Measurements from ENCODE around the gene RNFT2.
A peak's percentile ranks its signal among the peaks of the same experiment; 100 is the strongest.

The RNFT2 gene, protein sequence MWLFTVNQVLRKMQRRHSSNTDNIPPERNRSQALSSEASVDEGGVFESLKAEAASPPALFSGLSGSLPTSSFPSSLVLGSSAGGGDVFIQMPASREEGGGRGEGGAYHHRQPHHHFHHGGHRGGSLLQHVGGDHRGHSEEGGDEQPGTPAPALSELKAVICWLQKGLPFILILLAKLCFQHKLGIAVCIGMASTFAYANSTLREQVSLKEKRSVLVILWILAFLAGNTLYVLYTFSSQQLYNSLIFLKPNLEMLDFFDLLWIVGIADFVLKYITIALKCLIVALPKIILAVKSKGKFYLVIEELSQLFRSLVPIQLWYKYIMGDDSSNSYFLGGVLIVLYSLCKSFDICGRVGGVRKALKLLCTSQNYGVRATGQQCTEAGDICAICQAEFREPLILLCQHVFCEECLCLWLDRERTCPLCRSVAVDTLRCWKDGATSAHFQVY

DNA sequence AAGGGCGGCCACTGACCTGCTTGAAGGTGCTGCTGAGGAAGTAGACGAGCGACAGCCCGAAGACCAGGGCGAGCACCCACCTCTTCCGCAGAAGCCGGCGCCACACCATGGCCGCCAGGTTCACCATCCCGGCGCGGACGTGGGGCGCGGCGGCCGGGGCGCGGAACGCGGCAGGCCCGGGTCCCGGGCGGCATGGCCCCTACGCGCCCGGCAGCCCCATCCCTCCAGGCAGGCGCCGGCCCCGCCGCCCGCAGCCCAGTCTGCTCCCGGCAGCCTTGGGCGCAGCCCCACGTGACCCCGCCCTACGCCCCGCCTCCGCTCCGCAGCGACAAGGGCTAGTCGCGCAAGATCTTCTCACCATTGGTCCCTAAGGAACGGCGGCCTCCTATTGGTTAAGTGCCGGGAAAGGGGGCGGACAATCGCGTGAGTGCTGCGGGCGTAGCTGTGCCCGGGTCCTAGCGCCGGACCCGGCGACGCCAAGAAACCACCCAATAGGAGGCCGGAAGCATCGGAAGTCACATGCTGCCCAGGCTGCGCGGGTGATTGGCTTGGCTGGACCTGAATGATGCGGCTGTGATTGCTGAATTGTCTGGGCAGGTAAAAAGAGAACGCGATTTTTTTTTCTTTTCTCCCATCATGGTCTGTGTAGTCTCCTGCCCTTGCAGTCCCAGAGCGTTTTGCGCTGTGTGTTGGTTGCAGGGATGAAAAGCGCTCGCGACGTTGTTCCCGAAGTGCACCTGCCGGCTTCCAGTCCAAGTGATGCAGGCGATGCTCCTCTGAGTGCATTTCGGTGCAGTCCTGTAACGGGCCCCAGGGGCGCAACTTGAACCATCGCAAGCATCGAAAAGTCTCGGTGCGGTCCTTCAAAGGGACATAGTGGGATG lies at the start of gene RNFT2, which contains the start of gene SPRING1:
RNFT2 (plus strand) TSS at position 542 of the 884 bp plus-strand sequence. CDS start 2,183 bp downstream, outside the sequence.
SPRING1 (minus strand) TSS at position 296 of the 884 bp plus-strand sequence; CDS start at position 127, 169 bp downstream.
- DNase-seq = peak; percentile 98 to 99

DNA sequence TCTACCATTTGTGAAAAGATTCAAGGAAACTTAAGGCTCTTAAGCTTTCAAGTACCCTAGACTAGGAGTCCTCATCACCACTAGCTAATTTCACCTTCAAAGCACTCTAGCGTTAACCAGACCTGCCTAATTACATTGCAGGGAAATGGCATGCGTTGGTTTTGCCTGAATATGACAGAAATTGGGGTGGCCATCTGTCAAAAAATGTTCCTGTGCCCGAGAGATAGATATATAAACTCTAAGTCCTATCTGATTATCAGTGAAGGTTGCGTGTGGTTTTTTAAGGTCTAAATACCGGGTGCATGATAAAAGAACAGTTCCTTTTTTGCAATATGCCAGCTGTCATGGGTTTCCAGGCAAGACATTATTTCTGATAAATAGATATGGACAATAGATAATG lies 48.6 kb upstream of the RNFT2 start:
- DNase-seq = no peak

DNA sequence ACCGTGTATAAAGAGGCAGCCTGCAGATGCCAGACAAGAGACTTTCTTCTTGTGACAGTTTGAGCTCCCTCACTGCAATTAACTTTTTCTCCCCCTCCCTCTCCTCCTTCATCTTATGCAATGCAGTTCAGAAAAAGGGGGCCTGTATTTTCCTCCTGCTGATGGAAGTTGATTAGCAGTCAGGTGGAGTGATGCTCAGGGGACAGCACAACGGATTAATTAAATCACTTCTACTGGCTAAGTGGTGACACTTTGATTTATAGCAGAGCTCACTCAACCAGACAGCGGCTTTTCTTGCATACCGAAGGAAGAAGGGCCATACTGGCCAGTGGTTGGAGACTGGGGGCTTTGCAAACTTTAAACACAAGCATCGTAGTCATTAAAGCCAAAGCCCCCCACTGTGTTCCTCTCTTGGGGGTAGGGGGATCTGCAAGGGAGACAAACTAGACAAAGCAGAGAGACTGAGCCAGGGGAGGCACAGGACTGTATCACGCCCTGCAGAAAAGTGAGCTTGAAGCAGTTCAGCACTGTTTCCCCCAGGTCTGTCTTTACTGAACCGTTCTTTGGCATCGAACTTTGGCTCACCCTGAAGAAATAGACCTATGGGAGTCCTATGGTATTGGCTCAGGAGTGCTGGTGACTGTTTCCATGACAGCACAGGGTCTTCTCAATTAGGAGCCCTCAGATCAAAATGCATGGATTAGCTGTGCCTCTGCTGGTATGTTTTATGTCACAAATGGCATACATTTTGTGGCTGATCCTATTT lies 48.0 kb upstream of the RNFT2 start:
- DNase-seq = no peak

DNA sequence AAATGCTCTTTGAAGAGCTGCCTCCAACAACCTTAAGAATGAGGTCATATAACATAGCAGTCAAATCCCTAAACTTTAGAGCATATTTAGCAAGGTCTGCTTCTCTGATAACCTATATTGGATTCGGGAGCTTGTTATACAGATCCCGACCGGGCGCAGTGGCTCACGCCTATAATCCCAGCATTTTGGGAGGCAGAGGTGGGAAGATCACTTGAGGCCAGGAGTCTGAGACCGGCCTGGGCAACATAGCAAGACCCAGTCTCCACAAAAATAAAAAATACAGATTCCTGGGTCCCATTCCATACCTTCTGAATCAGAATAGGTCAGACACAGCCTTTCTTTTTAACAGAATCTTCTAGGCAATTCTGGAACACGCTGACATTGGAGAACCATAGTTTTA lies 46.9 kb upstream of the RNFT2 start:
- no peak for DNase-seq

DNA sequence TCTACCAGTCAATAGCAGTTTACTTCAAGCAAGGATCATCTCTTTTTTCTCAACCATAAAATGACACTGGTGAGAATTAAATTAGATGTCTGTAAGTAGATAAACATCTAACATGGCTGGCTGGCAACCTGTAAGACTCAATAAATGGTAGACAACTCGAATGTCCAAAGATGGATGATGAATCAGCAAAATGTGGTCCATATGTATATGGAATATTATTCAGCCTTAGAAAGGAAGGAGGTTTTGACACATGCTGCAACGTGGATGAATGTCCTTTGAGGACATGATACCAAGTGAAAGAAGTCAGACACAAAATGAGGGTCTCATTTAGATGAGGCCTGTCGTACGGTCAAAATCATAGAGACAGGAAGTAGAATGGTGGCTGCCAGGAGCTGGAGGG lies 46.5 kb upstream of the RNFT2 start:
- no peak for DNase-seq

DNA sequence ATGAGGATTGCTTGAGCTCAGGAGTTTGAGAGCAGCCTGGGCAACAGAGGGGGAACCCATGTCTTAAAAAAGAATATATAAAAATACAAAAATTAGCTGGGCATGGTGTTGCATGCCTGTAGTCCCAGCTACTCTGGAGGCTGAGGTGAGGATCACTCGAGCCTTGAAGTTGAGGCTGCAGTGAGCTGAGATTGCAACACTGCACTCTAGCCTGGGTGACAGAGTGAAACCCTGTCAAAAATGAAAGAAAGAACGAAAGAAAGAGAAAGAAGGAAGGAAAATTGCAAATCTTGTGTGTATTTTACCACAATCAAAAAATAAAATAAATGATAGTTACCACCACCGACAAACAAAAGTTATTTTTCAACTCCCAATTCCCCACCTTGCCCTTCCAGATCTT lies 45.5 kb upstream of the RNFT2 start:
- no peak for DNase-seq

DNA sequence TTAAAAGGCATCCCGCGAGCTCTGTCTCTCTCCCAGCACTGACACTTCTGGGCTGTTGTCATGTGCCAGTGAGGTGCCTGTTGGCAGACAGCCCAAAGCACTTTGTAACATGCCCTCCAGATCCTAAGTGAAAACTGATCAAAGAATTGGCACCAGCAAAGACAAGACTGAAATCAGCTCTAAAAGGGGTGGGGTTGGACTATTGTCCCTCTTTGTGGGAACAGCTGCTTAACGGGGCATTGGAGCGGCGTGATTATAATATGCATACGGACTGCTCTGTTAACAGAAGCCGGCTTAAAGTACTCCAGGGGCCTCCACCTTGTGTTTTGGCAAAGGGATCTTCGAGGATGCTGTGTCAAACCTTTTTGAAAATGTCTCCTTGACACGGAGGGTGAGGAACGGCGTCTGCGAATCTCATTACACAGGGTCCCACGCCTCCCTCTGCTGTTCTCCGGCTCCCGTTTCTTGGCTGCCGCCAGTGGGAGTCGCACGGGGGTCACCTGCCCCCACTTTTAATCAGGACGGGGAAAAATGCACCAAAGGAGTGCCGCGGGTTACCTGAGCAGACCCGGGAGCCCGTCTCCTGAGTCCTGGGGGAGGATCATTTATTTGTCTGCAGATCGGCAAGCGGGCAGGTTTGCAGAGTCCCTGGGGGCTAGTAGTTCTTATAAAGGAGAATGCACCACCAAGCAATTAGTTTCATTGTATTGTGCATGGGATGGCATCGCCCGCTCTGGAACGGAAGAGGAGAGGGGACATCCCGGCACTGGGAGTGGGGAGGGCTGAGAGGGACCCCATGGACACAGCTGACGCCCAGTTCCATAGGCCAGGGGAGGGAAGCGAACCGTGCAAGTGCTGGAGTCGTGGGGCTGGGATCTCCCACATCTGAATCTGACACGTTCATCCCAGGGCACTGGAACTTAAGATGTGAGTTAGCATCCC lies 44.6 kb upstream of the RNFT2 start:
- no peak for DNase-seq

DNA sequence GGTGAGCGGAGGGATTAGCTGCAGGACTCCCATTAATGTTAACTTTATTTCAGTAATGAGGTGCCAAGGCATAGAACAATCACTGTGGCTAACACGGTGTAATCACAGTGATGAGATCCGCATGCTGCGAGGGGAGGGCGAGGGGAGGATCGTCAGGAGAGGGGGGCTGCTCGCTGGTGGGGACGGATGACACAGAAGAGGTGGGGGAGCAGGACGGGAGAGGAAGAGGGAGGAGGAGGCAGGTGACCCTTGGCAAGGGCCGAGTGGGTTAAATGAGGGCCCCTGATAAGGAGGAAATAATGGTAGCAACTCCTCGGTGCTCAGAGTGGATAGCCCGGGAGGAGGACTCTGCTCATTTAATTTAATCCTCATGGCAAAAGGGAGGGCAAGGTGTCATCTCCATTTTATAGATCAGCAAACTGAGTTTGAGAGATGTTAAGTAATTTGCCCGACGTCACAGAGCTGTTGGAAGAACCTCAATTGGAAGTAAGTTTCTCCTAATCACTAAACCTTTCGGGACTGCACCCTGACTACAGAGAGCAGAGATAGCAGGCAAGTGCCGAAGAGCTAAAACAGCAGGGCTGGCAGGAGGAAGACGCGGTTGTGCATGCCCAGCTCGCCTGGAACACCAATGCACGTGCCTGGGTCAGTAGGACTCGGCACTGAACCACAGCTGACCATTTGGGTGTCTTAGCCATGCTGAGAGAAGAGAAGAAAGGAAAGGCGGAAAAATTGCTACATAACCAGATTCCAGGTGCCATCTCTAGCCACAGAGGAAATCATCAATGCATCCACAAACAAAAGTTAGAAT lies 43.3 kb upstream of the RNFT2 start:
- DNase-seq = no peak

DNA sequence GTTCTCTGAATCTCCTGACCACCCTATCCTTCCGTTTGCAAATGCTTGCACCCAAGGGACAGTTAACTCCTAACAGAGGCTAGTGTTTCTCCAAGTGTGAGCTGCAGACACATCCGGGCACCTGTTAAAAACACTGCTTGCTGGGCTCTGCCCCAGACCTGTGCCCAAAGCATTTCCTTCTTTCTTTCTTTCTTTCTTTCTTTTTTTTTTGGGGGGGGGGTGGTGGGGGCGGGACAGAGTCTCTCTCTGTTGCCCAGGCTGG lies 42.7 kb upstream of the RNFT2 start:
- DNase-seq = no peak

DNA sequence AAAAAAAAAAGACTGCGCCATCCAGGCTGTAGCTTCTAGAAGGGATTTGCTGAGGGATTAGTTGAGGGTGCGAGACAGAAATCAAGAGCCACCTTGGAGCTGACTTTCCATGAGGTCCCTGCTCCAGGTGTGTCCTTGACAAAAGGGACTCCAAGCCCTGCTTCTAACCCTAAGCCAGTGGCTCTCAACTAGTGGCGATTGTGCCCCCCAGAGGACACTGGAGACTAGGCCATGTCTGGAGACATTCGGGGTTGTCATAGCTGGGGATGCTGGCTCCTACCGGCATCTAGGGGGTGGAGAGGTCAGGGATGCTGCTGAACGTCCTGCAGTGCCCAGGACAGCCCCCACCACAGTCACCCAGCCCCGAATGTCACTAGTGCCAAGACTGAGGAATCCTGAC lies 40.8 kb upstream of the RNFT2 start:
- peak; percentile 12 to 31 for DNase-seq

DNA sequence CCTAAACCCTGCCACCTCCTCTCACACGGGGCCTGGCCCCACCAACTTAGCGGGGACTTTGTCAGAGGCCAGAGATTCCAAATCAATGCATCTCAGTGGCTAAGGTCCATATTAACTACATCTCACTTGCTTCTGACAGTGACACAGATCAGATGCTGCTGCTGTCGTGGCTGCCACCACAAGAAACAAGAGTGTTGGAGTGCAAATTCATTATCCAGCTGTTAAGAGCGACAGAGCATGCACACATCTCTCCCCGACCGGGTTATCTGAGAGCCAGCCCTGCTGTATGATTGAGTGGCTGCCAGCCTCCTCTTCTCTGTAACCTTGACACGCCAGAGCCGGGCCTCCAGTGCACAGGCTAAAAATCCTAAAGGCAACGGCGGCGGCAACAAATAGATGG lies 40.4 kb upstream of the RNFT2 start:
- DNase-seq = no peak

DNA sequence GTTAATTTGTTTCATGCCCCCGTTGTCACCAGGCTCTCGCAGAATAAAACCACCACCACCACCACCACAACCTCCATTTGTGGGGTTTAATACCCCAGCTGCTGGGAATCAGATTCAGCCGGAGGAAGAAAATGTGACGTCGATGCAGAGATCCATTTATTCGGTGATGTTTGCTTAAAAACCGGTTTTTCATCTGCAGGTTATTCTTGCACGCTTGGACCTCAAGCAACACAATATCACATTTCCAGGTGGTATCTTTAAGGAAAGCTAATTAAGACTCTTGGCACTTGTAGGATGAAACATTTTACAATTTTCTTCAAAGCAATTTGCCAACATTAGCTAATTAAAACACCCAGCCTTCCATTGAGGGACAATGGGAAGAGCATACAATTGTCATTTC lies 40.0 kb upstream of the RNFT2 start:
- no peak for DNase-seq

DNA sequence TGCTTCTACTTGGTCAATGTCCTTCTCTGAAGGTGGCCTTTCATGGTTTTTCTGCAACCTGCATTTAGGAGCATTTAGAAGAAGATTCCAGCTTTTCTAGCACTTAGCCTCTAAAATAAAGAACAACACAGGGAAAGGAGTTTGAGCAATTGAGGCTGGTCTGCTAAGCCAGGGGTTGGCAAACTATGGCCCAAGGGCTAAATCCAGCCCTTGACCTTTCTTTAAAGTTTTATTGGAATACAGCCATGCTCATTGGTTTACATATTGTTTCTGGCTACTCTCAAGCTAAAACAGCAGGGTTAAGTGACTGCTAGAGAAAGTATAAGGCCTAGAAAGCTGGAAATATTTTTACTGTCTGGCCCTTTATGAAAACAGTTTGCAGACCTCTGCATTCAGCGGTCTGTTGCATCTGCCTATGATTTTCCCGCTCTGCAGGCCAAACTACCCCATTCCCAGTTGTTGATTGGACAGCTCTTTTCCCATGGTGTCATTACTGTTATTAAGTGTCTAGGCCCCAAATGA lies 39.5 kb upstream of the RNFT2 start:
- no peak for DNase-seq

DNA sequence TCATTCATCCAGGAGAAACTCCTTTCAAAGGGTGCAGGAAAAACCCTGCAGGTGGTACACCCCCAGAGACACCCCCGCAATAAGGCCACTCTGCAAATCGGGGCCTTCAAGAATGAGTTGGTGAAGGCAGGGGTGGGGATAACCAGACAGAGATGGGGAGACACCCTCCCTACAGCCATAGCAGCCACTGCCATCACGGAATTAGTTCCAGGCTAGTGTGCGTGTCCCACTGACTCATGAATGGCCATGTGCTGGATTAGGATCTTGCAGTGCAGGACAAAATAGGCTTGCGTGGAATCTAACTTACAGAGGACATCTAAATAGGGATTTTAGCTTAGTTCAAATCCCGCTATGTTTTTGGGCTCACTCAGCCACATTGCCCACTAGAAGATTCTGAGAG lies 38.0 kb upstream of the RNFT2 start:
- DNase-seq = no peak

DNA sequence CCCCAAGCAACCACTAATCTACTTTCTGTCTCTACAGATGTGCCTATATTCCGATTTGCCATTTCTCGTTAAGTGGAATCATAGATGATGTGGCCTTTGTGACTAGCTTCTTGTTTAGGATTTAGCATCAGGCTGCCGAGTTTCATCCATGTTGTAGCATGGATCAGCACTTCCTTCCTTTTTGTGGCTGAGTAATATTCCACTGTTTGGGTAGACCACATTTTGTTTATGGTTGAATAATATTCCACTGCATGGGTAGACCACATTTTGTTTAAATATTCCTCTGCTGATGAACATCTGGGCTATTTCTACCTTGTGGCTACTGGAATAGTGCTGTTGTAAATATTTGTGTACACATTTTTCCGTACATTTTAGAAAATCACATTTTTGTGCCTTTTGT lies 36.7 kb upstream of the RNFT2 start:
- DNase-seq = no peak

DNA sequence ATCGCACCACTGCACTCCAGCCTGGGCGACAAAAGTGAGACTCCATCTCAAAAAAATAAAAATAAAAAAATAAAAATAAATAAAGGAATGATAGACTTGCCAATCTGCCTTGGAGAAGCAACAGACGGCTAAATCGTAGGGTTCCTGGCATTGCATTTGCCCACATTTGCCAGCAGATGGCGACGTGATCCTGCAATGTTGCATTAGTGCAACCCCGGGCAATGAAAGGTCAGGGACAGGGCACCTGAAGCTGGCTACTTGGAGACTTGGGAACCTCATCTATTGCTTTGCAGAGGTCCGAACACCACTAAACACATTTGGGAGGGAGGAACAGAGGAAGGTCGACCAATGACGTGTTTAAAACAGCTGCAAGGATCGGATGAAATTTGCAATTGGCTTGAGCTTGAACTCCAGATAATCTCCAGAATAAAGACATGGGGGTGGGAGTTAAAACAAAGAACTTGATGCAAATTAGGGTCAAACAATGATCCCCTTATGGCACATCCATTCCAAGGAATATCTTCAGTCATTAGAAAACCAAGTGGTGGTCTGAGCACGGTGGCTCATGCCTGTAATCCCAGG lies 34.8 kb upstream of the RNFT2 start:
- peak in 1 of 2 experiments; percentile 54 for DNase-seq

DNA sequence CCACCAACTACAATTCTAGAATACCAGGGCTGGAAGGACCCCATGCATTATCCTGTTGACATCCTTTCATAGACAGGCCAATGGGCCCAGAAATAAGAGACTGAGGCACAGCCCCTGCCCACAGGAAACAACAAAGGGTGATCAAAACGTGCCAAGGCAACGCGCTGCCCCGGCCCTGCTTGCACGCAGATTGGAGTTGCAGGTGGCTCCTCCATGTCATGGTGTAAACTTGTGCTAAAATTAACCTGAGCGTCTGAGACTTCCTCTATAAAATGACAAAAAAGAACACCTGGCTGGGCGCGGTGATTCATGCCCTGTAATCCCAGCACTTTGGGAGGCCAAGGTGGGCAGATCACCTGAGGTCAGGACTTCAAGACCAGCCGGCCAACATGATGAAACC lies 30.4 kb upstream of the RNFT2 start:
- no peak for DNase-seq

DNA sequence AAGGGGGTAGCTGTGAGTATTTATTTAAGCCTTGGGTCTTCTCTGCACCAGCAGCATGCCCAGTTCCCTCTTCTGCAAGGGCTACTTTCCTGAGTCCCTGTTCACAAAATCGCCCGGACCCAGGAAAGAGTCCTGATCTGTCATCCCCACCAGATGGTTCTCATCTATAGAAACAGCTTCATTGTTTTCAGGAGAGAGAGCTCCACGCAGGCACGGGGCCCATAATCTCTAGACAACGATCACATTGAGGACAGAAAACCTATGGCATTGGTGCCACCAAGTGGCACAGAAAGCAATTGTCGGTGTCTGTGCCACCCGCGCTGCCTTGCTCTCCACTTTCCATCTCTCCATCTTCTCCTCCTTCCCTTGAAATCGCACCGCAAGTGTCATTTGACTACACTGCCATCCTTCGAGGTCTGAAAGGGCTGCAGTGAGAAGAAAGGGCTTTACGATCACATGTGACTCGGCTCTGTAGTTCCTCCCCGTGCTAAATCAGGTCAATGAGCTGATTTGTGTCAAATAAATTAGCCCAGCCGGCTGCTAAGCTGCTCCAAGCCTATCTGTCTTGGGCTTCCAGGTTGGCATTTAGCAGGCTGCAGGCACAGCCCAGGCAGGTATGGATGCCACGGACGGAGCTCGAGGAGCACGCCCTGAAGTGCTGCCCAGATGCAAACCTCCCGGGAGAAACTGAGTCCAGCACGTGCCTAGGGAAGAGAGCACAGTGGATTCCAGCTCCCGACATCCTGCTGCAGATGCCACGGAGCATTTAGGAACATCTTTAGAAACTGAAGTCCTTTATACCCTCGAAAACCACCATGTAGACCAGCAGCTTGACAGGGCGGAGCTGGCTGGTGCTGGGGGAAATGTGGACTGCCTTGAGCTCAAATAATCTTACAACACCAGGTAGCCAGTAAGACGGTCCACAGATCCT lies 29.0 kb upstream of the RNFT2 start:
- peak; percentile 18 to 21 for DNase-seq

DNA sequence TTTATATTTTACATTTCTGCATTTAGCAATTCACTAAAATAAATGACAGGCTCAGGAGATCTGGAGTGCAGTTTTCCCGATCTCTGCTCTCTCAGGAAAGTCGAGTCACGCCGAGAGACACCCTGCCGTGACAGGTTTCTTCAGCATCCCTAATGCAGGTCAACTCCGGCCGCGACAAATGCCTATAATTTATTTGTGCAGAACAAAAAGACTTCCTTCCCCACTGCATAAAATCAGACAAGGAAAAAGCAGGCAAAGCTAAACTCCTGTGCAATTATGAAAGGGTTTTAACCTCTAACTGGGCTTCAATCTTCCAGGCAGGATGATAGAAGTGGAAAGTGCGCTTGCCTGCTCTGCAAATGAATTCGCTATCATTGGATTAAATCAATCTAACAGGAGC lies 28.3 kb upstream of the RNFT2 start:
- DNase-seq = no peak
